Stimulated activated CD4-positive, alpha-beta T cell treated with anti-CD3 and anti-CD28 coated beads, Interleukin-4, amount 100 ng/mL, for 4 hours (primary cell): ENCODE results near the gene LPP.
"Not testable (repeated sequence)": the region's sequence is repeated elsewhere in the genome, so short reads cannot be mapped to it uniquely, and the experiment has no call there.

Source experiments
- DNase-seq, 2 experiments: peaks; one replicate each; pipeline ENCODE4 v3.0.0-alpha.2; 2020

Gene LPP

DNA sequence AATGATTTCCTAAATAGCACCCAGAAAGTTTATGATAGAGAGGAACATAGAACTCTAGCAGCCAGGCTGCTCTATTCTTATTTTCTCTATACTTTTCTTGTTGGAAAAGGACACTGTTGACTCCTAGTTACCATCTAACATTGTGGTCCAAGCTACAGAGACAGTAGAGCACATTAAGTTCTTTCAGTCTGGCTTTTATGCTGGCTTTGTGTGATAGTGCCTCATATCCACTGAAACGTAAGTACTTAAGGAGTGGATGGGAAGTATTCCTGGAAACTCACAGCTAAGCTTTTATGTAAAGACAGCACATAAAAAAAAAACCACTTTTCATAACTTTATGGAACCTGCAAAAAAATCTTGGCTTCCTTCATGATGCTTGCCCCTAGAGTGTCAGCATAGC lies 537.7 kb downstream of the LPP start:
- no peak for DNase-seq

DNA sequence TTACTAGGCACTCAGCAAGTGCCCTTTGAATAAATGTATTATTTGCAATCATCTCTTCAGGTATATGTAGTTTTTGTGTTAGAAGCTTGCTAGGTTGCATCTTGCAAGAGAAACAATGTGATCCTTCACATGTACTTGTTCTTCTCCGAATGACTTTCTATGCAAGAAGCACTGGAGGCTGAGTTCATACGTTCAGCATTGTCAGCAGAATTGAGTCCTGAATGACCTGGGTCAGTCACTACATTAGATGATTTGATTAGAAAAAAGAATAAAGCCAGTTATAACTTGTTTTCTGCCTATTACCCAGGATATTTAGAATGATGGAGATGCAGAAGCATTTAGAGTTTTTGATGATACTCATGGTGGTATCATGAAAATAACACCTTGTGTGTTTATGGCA lies 538.7 kb downstream of the LPP start:
- no peak for DNase-seq

DNA sequence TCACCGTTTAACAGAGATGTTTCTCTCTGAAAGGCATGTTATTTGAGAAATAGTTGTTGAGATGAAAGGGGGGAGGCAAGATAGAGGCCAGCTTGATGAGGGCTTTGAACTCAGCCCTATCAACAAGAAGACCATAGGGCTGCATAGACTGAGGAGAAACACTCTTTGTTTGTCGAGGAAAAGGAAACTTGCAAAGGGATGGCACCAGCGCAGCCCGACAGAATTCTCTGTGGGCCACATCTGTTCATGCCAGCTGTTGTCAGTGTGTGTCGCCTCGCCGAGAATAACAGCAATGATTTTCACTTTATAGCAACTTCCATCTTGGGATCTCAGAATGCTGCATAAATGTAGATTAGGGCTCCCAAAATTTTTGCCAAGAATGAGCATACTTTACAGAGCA lies 539.5 kb downstream of the LPP start:
- DNase-seq = no peak

DNA sequence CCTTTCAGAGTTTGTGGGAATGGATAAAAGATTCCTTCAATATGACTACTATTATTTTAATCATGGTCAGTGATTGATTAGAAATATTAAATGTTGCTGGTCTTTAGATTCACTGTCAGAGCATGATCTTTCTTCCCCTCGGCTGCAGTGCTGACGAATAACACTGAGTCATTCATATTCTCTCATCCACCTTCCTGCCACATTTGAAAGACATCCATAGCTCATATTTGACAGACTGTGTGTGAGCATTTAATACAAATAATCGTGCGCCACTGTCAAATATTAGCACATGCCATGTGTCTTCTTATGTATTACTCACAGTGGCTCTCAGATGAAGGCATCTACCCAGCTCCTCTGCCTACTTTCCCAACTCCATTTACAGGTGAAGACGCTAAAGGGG lies 541.3 kb downstream of the LPP start:
- DNase-seq = no peak

GRCh38 chr3:188697127-188697526 lies 543.2 kb downstream of the LPP start:
- no peak for DNase-seq

GRCh38 chr3:188698436-188698835 lies 544.5 kb downstream of the LPP start:
- no peak for DNase-seq

DNA sequence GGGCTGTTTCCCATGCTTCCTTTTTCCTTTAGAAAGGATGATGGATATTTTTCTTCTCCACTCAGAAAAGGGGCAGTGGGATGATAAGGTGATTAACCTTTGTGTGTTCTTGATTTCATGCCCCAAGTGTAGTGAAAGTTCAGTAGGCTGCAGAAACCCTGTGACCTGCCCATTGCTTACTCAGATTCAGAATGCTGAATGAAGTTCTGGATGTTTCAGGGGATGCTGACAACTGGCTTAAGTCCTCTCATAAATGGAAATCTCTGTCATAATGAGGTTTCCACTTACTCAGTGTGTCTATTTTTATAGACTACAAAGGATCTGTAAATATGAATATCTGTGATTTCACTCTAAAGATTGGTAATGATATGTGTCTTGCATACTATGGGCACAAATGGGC lies 546.5 kb downstream of the LPP start:
- no peak for DNase-seq

- DNase-seq = no peak
These were observed 547.0 kb downstream of the LPP start for GRCh38 chr3:188700918-188701317.

DNA sequence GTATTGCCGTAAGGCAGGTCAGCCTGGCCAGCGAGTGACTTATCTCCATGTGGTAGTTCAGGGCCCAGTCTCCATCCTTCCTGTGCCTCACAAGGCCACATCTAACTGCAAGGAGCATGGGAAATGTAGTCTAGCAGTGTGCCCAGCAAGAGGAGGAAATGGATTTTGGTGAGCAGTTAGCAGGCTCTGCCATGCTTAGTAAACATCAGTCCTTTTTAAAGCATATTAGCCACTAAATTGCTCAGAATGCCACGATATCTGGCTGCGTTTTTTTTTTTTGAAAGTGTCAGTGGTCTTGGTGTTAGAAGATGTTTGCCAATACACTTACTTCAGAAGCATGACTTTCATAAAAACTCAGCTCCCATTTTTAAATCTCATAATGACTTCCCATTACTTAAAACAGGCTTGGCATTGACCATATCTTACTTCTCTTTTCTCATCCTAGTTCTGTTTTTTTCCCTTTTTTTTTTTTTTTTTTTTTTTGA lies 547.6 kb downstream of the LPP start:
- DNase-seq = no peak

DNA sequence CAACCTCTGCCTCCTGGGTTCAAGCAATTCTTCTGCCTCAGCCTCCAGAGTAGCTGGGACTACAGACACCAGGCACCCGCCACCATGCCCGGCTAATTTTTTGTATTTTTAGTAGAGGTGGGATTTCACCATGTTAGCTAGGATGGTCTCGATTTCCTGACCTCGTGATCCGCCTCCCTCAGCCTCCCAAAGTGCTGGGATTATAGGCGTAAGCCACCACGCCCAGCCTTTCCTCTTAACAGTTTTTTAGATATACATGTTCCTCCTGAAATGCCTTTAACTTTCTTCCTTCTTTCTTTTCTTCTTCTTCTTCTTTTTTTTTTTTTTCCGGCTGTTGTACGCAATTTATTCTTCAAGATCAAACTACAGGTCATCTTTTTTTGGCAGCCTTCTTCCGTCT lies 548.1 kb downstream of the LPP start:
- not testable (repeated sequence) for DNase-seq

- DNase-seq = no peak
These were observed 552.2 kb downstream of the LPP start for GRCh38 chr3:188706176-188706575.

DNA sequence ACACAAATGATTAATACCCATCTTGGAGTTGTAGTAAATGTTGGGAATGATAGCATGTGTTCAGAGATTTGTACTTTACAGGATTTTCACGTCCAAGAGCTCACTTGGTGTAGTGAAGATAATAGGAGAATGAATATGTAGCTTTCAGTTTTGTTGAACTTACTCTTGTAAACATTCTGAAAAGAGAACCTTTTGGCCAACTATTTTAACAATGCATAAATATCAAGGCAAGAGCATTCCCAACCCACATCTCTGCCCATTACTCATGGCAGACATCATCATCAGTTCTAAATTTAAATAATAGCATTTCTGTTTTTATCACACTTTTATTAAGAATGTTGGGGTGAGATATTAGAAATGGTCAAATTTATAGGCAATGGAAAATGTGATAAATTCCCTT lies 552.6 kb downstream of the LPP start:
- DNase-seq = no peak

- no peak for DNase-seq
These were observed 553.7 kb downstream of the LPP start for GRCh38 chr3:188707381-188708288.

DNA sequence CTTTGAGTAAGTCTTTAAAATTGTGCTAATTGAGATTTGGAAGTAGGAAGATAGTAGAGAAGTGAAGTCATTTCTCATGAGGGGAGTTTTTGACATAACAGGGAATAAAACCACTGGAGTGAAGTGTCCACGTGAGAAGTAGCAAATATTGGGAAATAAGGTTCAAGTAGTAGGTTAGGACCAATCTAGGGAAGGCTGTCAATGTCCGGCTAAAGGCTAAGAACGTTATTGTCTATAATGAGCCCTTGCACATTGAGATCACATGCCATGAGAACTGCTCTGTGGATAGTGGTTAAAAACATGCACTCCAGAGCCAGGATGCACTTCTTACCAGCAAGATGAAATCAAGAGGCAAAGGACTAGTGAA lies 557.9 kb downstream of the LPP start:
- no peak for DNase-seq

GRCh38 chr3:188712248-188712924 lies 558.4 kb downstream of the LPP start:
- no peak for DNase-seq

GRCh38 chr3:188712991-188713390 lies 559.0 kb downstream of the LPP start:
- DNase-seq = no peak

GRCh38 chr3:188719545-188719944 lies 565.6 kb downstream of the LPP start:
- no peak for DNase-seq

DNA sequence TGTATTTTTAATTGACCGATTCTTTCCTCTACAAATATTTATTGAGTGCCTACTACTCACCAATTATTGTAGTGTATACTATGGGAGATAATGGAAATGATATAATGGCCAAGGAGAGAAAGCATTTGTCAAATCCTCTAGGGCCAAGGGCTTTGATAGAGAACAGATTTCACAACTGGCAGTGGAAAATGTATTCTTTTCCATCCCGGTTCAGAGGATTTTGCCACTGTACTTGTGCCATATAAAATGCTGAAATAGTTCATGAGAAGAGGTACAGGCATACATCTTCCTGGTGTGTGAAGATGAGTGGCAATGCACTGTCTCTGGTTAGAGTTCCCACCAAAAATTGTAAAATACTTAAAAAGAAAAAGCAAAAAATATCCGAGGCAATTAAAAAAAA lies 566.3 kb downstream of the LPP start:
- DNase-seq = no peak

DNA sequence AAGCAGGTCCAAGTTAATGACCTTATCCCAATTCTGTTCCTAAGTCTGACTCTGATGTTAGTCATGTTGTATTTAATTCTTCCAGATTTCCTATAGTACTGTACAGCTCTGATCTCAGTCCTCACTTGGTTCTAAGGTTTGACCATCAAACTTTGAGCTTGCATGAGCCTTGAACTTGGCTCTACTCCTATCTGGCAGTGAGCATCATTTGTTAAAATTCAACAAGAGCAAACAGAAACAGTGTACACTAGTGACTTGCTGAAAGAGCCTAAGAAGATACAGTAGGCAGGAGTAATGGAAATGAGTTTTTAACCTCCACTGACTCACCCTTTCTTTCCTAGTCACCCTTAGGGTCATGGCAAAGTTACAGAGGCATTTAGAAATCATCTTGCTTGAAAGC lies 566.7 kb downstream of the LPP start:
- no peak for DNase-seq

DNA sequence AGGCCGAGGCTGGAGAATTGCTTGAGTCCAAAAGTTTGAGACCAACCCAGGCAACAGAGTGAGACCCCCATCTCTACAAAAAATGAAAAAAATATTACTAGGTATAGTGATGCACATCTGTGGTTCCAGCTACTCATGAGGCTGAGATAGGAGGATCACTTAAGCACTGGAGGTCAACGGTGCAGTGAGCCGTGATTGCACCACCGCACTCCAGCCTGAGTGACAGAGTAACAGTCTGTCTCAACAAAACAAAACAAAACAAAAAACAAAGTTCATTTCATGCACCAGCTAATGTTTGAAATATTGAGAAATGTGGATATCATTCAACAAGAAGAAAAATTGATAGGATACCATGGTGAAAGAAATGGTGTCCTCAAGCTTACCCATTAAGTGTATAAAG lies 567.4 kb downstream of the LPP start:
- no peak for DNase-seq

GRCh38 chr3:188721990-188722389 lies 568.0 kb downstream of the LPP start:
- DNase-seq = no peak

DNA sequence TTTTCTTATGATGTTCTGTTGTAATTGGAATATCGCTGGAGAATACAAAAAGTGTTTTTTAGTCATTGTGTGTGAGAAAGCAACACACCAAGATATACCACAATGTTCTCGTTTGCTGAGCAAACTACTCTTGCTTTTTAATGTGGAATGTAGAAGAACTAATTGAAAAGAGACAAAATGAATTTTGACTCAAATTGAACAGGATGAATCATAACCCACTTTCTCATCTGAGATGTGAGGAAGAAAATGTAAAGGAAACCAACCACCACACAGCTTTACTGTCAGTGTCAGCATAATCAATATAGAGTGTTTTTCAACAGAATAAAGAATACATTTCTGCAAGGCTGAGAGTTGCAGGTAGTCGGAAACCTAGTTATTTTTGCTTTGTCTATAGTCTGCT lies 569.0 kb downstream of the LPP start:
- no peak for DNase-seq

GRCh38 chr3:188727052-188727451 lies 573.1 kb downstream of the LPP start:
- no peak for DNase-seq

DNA sequence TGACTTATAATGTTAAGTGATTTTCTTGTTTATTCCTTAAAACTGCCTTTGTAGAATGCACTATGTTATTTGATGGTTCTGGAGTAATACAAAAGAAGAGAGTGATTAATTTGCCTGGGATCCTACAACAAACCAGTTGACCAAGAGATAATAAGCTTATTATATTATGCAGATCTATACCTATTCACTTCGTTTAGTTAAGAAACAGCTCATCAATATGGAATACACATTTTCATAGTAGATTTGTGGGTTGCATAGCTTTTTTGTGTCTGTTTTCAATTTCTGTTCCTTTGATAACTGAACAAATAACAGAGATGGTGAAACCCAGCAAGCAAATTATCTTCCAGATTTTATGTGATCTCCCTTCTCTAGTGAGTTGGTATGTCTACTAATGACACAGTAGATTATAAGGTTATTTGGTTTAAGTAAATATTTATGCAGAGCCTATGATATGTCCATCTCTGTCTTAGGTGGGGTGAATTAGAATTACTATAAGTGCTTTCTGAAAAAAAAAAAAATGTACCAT lies 574.5 kb downstream of the LPP start:
- no peak for DNase-seq
